Ishikawa (cell line): ENCODE results near the gene ZCCHC14.

Source experiments
- CEBPB ChIP-seq: IDR thresholded peaks from 2 replicates; pipeline ENCODE4 v1.6.1; 2012
- CREB1 ChIP-seq: IDR thresholded peaks from 2 replicates; pipeline ENCODE4 v1.6.1; 2012; ENCODE audit warnings: low read depth
- EGR1 ChIP-seq: IDR thresholded peaks from 2 replicates; pipeline ENCODE4 v1.6.1; 2012
- EP300 ChIP-seq: IDR thresholded peaks from 2 replicates; pipeline ENCODE4 v1.6.1; 2012; ENCODE audit warnings: borderline replicate concordance
- FOXM1 ChIP-seq: IDR thresholded peaks from 2 replicates; pipeline ENCODE4 v1.6.1; 2012; ENCODE audit warnings: low read depth, borderline replicate concordance
- MAX ChIP-seq: IDR thresholded peaks from 2 replicates; pipeline ENCODE4 v1.6.1; 2012
- NFIC ChIP-seq: IDR thresholded peaks from 2 replicates; pipeline ENCODE4 v1.6.1; 2012
- RAD21 ChIP-seq: IDR thresholded peaks from 2 replicates; pipeline ENCODE4 v1.6.1; 2012; ENCODE audit warnings: low read depth
- REST ChIP-seq: IDR thresholded peaks from 2 replicates; pipeline ENCODE4 v1.6.1; 2012; ENCODE audit warnings: low read depth, mild to moderate bottlenecking
- TAF1 ChIP-seq: IDR thresholded peaks from 2 replicates; pipeline ENCODE4 v1.6.1; 2012; ENCODE audit warnings: low read depth, mild to moderate bottlenecking
- TCF12 ChIP-seq: IDR thresholded peaks from 2 replicates; pipeline ENCODE4 v1.6.1; 2012; ENCODE audit warnings: low read depth
- TEAD4 ChIP-seq: IDR thresholded peaks from 2 replicates; pipeline ENCODE4 v1.6.1; 2012
- USF1 ChIP-seq: IDR thresholded peaks from 2 replicates; pipeline ENCODE4 v1.6.1; 2012
- YY1 ChIP-seq: IDR thresholded peaks from 2 replicates; pipeline ENCODE4 v1.6.1; 2012; ENCODE audit warnings: low read depth
- ZBTB7A ChIP-seq: IDR thresholded peaks from 2 replicates; pipeline ENCODE4 v1.6.1; 2012; ENCODE audit warnings: low read depth

Gene ZCCHC14

GRCh38 chr16:87538160-87538559 lies 45.3 kb upstream of the ZCCHC14 start:
- TF ChIP-seq MAX (no peak), TCF12 (no peak), ZBTB7A (no peak), NFIC (no peak), CREB1 (no peak), CEBPB (no peak), YY1 (no peak), REST (no peak), TEAD4 (no peak), TAF1 (no peak)

- TF ChIP-seq TCF12 (no peak), CEBPB (no peak), EP300 (no peak), NFIC (no peak), ZBTB7A (no peak), FOXM1 (no peak), TAF1 (no peak), MAX (no peak)
Measured at GRCh38 chr16:87536795-87537142, 43.9 kb upstream of the ZCCHC14 start.

- TF ChIP-seq CEBPB: no peak
- no peak for TF ChIP-seq CREB1
- TF ChIP-seq ZBTB7A: no peak
- no peak for TF ChIP-seq MAX
- no peak for TF ChIP-seq TAF1
- no peak for TF ChIP-seq REST
- no peak for TF ChIP-seq NFIC
- TF ChIP-seq EP300: no peak
- no peak for TF ChIP-seq FOXM1
- TF ChIP-seq USF1: no peak
- no peak for TF ChIP-seq TEAD4
- no peak for TF ChIP-seq EGR1
- TF ChIP-seq RAD21: no peak
- TF ChIP-seq TCF12: no peak
- no peak for TF ChIP-seq YY1
Measured at GRCh38 chr16:87535855-87536794, 43.3 kb upstream of the ZCCHC14 start.

GRCh38 chr16:87535457-87535854 lies 42.6 kb upstream of the ZCCHC14 start:
- TF ChIP-seq TEAD4: no peak

GRCh38 chr16:87534751-87535150 lies 41.9 kb upstream of the ZCCHC14 start:
- no peak for TF ChIP-seq FOXM1
- TF ChIP-seq NFIC: no peak
- TF ChIP-seq TAF1: no peak
- TF ChIP-seq EP300: no peak
- no peak for TF ChIP-seq USF1
- TF ChIP-seq CEBPB: no peak
- TF ChIP-seq REST: no peak
- no peak for TF ChIP-seq MAX
- no peak for TF ChIP-seq ZBTB7A
- no peak for TF ChIP-seq YY1
- no peak for TF ChIP-seq TCF12
- no peak for TF ChIP-seq EGR1
- TF ChIP-seq TEAD4: no peak
